HepG2 (cell line): ENCODE results near the gene PARN. TPM values are rescaled to one million over a fixed set of nuclear protein-coding genes. Genes with fewer than 3 reads are reported as not detected.
A peak's percentile ranks its signal among the peaks of the same experiment; 100 is the strongest.

Experiments
- ATAC-seq: fragments of 200-7000 bp; cut with Tn5 transposase; 3 replicates; pipeline ENCODE4 v1.9.1; 2020; ENCODE audit warnings: mild to moderate bottlenecking, moderate library complexity
- BruUV-seq: library from RNA; stranded (reverse); fragments of 400-500 nt; replicated peaks from 2 replicates; lab custom pipeline; 2021; lab: Mats Ljungman, UMichigan
- CTCF ChIA-PET: fragments of 300-600 bp; formaldehyde crosslinking; extraction: SDS; loops from one replicate; lab custom pipeline; 2021; ENCODE audit warnings: low total read pairs, inconsistent platforms, low intra/inter-chr PET ratio; lab: Yijun Ruan, JAX
- POLR2A ChIA-PET: fragments of 350-600 bp; sonication (Branson Sonifier 250); formaldehyde crosslinking; loops from one replicate; lab custom pipeline; 2020; ENCODE audit warnings: antibody characterized with exemption, inconsistent platforms; lab: Yijun Ruan, JAX
- DNase-seq: peaks from one replicate; pipeline ENCODE4 v3.0.0-alpha.2; 2015; ENCODE audit warnings: low spot score
- FAIRE-seq: peaks from 3 replicates; lab custom pipeline; 2011; peaks lifted over from hg19 to GRCh38; lab: Jason Lieb, UNC
- H2AFZ ChIP-seq: one replicate; pipeline ENCODE4 v1.6.1; 2011; ENCODE audit warnings: low read length, inconsistent platforms
- H3K27ac ChIP-seq: fragments of 300-600 bp; 3 replicates; pipeline ENCODE4 v1.8.0; 2011; ENCODE audit warnings: mixed run types, mild to moderate bottlenecking, mixed read lengths, low read length, inconsistent platforms; ENCODE audit not compliant: insufficient read depth; ENCODE audit errors: extremely low read length
- H3K27me3 ChIP-seq, 2 experiments: fragments of 200-600 bp in 1 of 2; 2 replicates in 1 of 2; 3 replicates in 1 of 2; pipeline versions ENCODE4 v1.6.0 to v1.8.0; 2011; ENCODE audit warnings: low read length in 2 of 2, mild to moderate bottlenecking in 2 of 2, moderate library complexity in 2 of 2, inconsistent platforms in 1 of 2; ENCODE audit not compliant: insufficient read depth in 2 of 2, control insufficient read depth in 1 of 2
- H3K36me3 ChIP-seq, 2 experiments: fragments of 200-600 bp in 1 of 2; replicated peaks in 1 of 2; 2 replicates in 1 of 2; 3 replicates in 1 of 2; pipeline versions ENCODE4 v1.5.1 to v1.8.0; 2011; ENCODE audit warnings: low read length in 2 of 2, inconsistent platforms in 1 of 2; ENCODE audit not compliant: insufficient read depth in 2 of 2, control insufficient read depth in 1 of 2
- H3K4me1 ChIP-seq: 2 replicates; pipeline ENCODE4 v1.5.1; 2012; ENCODE audit warnings: low read length, inconsistent platforms; ENCODE audit not compliant: insufficient read depth
- H3K4me2 ChIP-seq: 2 replicates; pipeline ENCODE4 v1.6.0; 2011; ENCODE audit warnings: low read depth, low read length, inconsistent platforms
- H3K4me3 ChIP-seq, 3 experiments: fragments of 200-600 bp in 1 of 3; sonication (generic), shearing (Covaris generic) in 1 of 3; replicated peaks in 1 of 3; 2 replicates each; pipeline ENCODE4 v1.5.1; 2011 to 2016; ENCODE audit warnings: low read length in 3 of 3, inconsistent platforms in 2 of 3, low read depth in 2 of 3, mild to moderate bottlenecking in 2 of 3, control low read depth in 1 of 3, mixed read lengths in 1 of 3; ENCODE audit not compliant: insufficient read depth in 1 of 3
- H3K79me2 ChIP-seq: one replicate; pipeline ENCODE4 v1.6.1; 2011; ENCODE audit warnings: low read length, inconsistent platforms; ENCODE audit not compliant: insufficient read depth
- H3K9ac ChIP-seq: 2 replicates; pipeline ENCODE4 v1.6.0; 2011; ENCODE audit warnings: mild to moderate bottlenecking, low read depth, low read length, inconsistent platforms; ENCODE audit not compliant: insufficient read depth
- H3K9me3 ChIP-seq: 2 replicates; pipeline ENCODE4 v1.5.1; 2012; ENCODE audit warnings: mild to moderate bottlenecking, low read length
- H4K20me1 ChIP-seq: 2 replicates; pipeline ENCODE4 v1.6.0; 2011; ENCODE audit warnings: inconsistent platforms, mild to moderate bottlenecking, low read length, moderate library complexity; ENCODE audit not compliant: insufficient read depth
- BRF2 ChIP-seq: sonication (generic); formaldehyde crosslinking; IDR thresholded peaks from 2 replicates; pipeline ENCODE4 v1.8.1; 2022; ENCODE audit warnings: mild to moderate bottlenecking, missing genetic modification reagents
- DPF2 ChIP-seq: sonication (generic); formaldehyde crosslinking; IDR thresholded peaks from 2 replicates; pipeline ENCODE4 v1.4.0; 2020; ENCODE audit warnings: mild to moderate bottlenecking, low read depth, missing genetic modification reagents, borderline replicate concordance
- E2F1 ChIP-seq: sonication (generic); formaldehyde crosslinking; IDR thresholded peaks from 2 replicates; pipeline ENCODE4 v1.5.0; 2020; ENCODE audit warnings: missing genetic modification reagents
- GATAD2A ChIP-seq: IDR thresholded peaks from 2 replicates; pipeline ENCODE4 v1.6.1; 2016
- GMEB1 ChIP-seq: sonication (generic); formaldehyde crosslinking; IDR thresholded peaks from 2 replicates; pipeline ENCODE4 v1.5.1; 2020; ENCODE audit warnings: missing genetic modification reagents, mild to moderate bottlenecking, borderline replicate concordance
- HDAC1 ChIP-seq: sonication (generic); formaldehyde crosslinking; IDR thresholded peaks from 2 replicates; pipeline ENCODE4 v1.5.1; 2020; ENCODE audit warnings: mild to moderate bottlenecking, missing genetic modification reagents
- KLF6 ChIP-seq: IDR thresholded peaks from 2 replicates; pipeline ENCODE4 v1.8.0; 2016; ENCODE audit warnings: missing biosample characterization, missing genetic modification reagents
- ZBTB14 ChIP-seq: sonication (generic); formaldehyde crosslinking; IDR thresholded peaks from 2 replicates; pipeline ENCODE4 v1.4.0; 2020; ENCODE audit warnings: missing genetic modification reagents
- ZNF121 ChIP-seq: sonication (generic); formaldehyde crosslinking; IDR thresholded peaks from 2 replicates; pipeline ENCODE4 v1.5.0; 2020; ENCODE audit warnings: mild to moderate bottlenecking, missing genetic modification reagents
- ZNF616 ChIP-seq: sonication (generic); formaldehyde crosslinking; IDR thresholded peaks from 2 replicates; pipeline ENCODE4 v1.5.0; 2020; ENCODE audit warnings: low read depth, mild to moderate bottlenecking, missing genetic modification reagents
- WGBS: methylation state at CpG from one replicate; pipeline ENCODE4 v1.1.6; 2017; ENCODE audit warnings: low lambda C conversion rate; 5-methylcytosine and 5-hydroxymethylcytosine counted together
- in situ Hi-C: cut with HindIII; loops from 2 replicates; pipeline ENCODE4 v1.10.0; 2017; ENCODE audit warnings: low pct_unique_long_range_greater_than_20kb; ENCODE audit not compliant: extremely low pct_ligation_motif_present
- intact Hi-C: fragments of 100-400 bp; cut with micrococcal nuclease; formaldehyde crosslinking; loops from one replicate; pipeline ENCODE4 v1.10.0; 2022; ENCODE audit not compliant: unreplicated experiment
- polyA plus RNA-seq, 8 experiments: library from polyadenylated mRNA; depleted of rRNA in 3 of 8; stranded (reverse) in 7 of 8; unstranded in 1 of 8; fragments of >200 nt; fragmentation: Illumina TruSeq in 4 of 8; extraction: Trizol in 4 of 8; gene quantifications; 2 replicates each; pipeline versions ENCODE4 v1.2.1 to v1.2.3, GENCODE V29; 2011 to 2016; ENCODE audit warnings: low read depth in 4 of 8, missing spikeins in 1 of 8, mixed read lengths in 1 of 8; ENCODE audit not compliant: insufficient read depth in 1 of 8
- total RNA-seq, 5 experiments: library from RNA; depleted of rRNA; stranded (reverse); fragments of >200 nt; fragmentation: Illumina TruSeq; extraction: Trizol; gene quantifications; 2 replicates each; pipeline ENCODE4 v1.2.3, GENCODE V29; 2016; ENCODE audit warnings: low read depth in 1 of 5

Gene PARN
- total and polyA plus RNA-seq, 2 of the 13 experiments (the other 11 are each of a cell fraction or from before 2014, with no cell fraction given), result 13.3 to 47.6 TPM

GRCh38 chr16:14447783-14448182 lies 182.3 kb downstream of the PARN start (continued):
- TF ChIP-seq BRF2 (CRISPR knock-in tag) (no peak), E2F1 (CRISPR knock-in tag) (no peak)

- ChIA-PET CTCF (no interaction called here), POLR2A (interaction anchor here (0.7 kb wide), 1 partner anchor 41 kb away, joined by 3 read pairs; no protein-coding TSS in a partner anchor)
- intact Hi-C loops, result no loop called here
- Histone ChIP-seq H3K4me2 (no peak overlapping the region), H3K27me3 (no peaks in the 10 kb centered on the region), H3K27ac (peak overlapping the region; percentile 1), H3K36me3 (peaks cover 9 to 16% of the 10 kb centered on the region in 2 experiments), H2AFZ (no peak overlapping the region), H3K9me3 (no peaks in the 10 kb centered on the region), H4K20me1 (no peaks in the 10 kb centered on the region), H3K9ac (no peak overlapping the region), H3K4me3 (no peak overlapping the region), H3K4me1 (peaks cover 22% of the 10 kb centered on the region), H3K79me2 (no peaks in the 10 kb centered on the region)
- TF ChIP-seq GMEB1 (CRISPR knock-in tag) (no peak), GATAD2A (CRISPR knock-in tag) (no peak), KLF6 (CRISPR knock-in tag) (no peak), HDAC1 (CRISPR knock-in tag) (no peak), ZBTB14 (CRISPR knock-in tag) (no peak), DPF2 (CRISPR knock-in tag) (no peak), ZNF121 (CRISPR knock-in tag) (no peak), ZNF616 (CRISPR knock-in tag) (no peak)
- ATAC-seq (no peak), DNase-seq (no peak), FAIRE-seq (no peak)
- 97% methylated on average over 5 of the region's 5 CpGs for WGBS
- in situ Hi-C loops, result no loop called here
- BruUV-seq, result no TSS peak
These were observed 183.3 kb downstream of the PARN start for GRCh38 chr16:14446796-14447195.
